Measurements from ENCODE around the gene WHRN. TPM values are rescaled to one million over a fixed set of nuclear protein-coding genes. Genes with fewer than 3 reads are reported as not detected.

Gene WHRN
- total and polyA plus RNA-seq, 2 of the 8 experiments (the other 6 are each of a cell fraction or from before 2014, with no cell fraction given): 4.4 to 7.7 TPM

DNA sequence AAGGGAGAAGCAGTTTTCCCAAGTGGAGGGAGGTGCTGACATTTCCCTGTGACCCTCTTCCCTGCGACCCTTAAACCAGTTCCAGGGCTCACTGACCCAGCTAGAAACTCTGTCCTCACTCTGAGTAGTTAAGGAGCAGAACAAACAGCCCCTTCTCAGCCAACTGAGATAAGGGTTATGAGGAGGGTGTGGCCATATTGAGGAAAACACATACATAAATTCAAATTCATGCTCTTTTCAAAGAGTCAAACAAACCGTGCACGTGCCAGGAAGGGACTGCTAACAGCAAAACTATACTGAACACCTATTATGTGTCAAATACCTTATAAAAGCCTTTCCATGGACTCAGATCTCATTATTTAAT is 112.5 kb downstream of the WHRN start:
- Histone ChIP-seq H3K56ac (replicated peaks; ENCODE audit: insufficient read length, low read depth, low read length) (no peak overlapping the region), H3K9me3 (ENCODE audit: insufficient read depth in 2 of 2, low read depth in 1 of 2, low read length in 1 of 2) (no peaks in the 10 kb centered on the region), H4K8ac (ENCODE audit: extremely low read depth, insufficient read depth, low read length) (no peak overlapping the region), H4K91ac (replicated peaks; ENCODE audit: insufficient read length, low read length) (peak overlapping the region; percentile 15), H3K4me3 (ENCODE audit: extremely low read depth in 1 of 4, insufficient read depth in 2 of 4, low read depth in 3 of 4, low read length in 4 of 4) (no peak overlapping the region), H4K5ac (ENCODE audit: insufficient read length, low read depth, low read length) (no peak overlapping the region), H3K23ac (ENCODE audit: insufficient read length) (no peak overlapping the region), H3K9ac (replicated peaks in 1 of 4; ENCODE audit: extremely low read depth in 1 of 4, low read depth in 3 of 4, low read length in 3 of 4) (no peak overlapping the region), H3K14ac (ENCODE audit: insufficient read length) (no peak overlapping the region), H2BK15ac (ENCODE audit: low read length) (no peak overlapping the region), H3K4ac (replicated peaks; ENCODE audit: insufficient read length, low read depth, low read length) (no peak overlapping the region), H2BK120ac (replicated peaks; ENCODE audit: low read depth, low read length) (no peak overlapping the region), H3K27me3 (replicated peaks in 1 of 4; ENCODE audit: control insufficient read depth in 3 of 4, extremely low read depth in 1 of 4, insufficient read depth in 3 of 4, low read length in 3 of 4) (no peaks in the 10 kb centered on the region; a peak in 1 of 7 replicates), H2AK5ac (ENCODE audit: low read depth, low read length) (no peak overlapping the region; the same call in 1 of the 2 replicates), H3K18ac (ENCODE audit: extremely low read depth, low read length) (no peak overlapping the region), H2AFZ (ENCODE audit: low read length) (no peak overlapping the region), H2BK12ac (ENCODE audit: low read depth, low read length) (0 out of 2 replicates have a peak overlapping the region, but pooled peaks have one; percentile 9), H2BK20ac (ENCODE audit: low read length) (no peak overlapping the region), H3K79me2 (ENCODE audit: control insufficient read depth in 1 of 2, insufficient read depth in 2 of 2, low read length in 2 of 2) (peaks cover 0 to 6% of the 10 kb centered on the region in 2 experiments; a peak in 1 of 4 replicates), H3K79me1 (ENCODE audit: low read depth, low read length) (no peaks in the 10 kb centered on the region), H2BK5ac (ENCODE audit: low read depth, low read length) (no peak overlapping the region), H3K23me2 (ENCODE audit: low read depth, low read length) (peaks cover 3% of the 10 kb centered on the region; the same call in 1 of the 2 replicates), H3K36me3 (ENCODE audit: control insufficient read depth in 2 of 4, insufficient read depth in 4 of 4, low read length in 3 of 4) (peaks cover 0 to 9% (median 1%) of the 10 kb centered on the region in 4 experiments; a peak in 2 of 8 replicates), H3K4me1 (replicated peaks in 1 of 4; ENCODE audit: control insufficient read depth in 3 of 4, insufficient read depth in 4 of 4, low read length in 3 of 4) (peaks cover 9 to 30% (median 18%) of the 10 kb centered on the region in 4 experiments), H4K20me1 (replicated peaks in 1 of 2; ENCODE audit: control insufficient read depth in 1 of 2, insufficient read depth in 2 of 2, low read length in 2 of 2) (peaks cover 0 to 1% of the 10 kb centered on the region in 2 experiments), H3K4me2 (ENCODE audit: insufficient read depth in 1 of 2, low read depth in 2 of 2, low read length in 2 of 2) (no peak overlapping the region), H3K27ac (ENCODE audit: low read depth, low read length) (no peak overlapping the region)
- ChIA-PET CTCF (ENCODE audit: partially characterized antibody) (interaction anchor here (1.0 to 2.4 kb wide), 7 partner anchors 11 to 174 kb away, joined by 3 to 8 read pairs (median 4); no protein-coding TSS in a partner anchor), POLR2A (ENCODE audit: partially characterized antibody) (interaction anchor here (0.7 to 5.5 kb wide), 2 partner anchors 8 to 18 kb away, joined by 3 to 38 read pairs; no protein-coding TSS in a partner anchor)
- FAIRE-seq: no peak
- TF ChIP-seq GTF2F1 (IDR thresholded peaks at IDR 0.05; ENCODE audit: borderline replicate concordance, low read depth, low read length): no peak
- TF ChIP-seq CBX8 (IDR thresholded peaks at IDR 0.05; ENCODE audit: borderline replicate concordance, low read depth, low read length): no peak
- DNase-seq (ENCODE audit: low read depth in 1 of 2, low spot score in 2 of 2): no peak
- WGBS, 2 experiments (ENCODE audit: extremely low coverage in 1 of 2, insufficient coverage in 1 of 2, insufficient read length in 1 of 2, insufficient replicate concordance in 2 of 2, low coverage in 1 of 2, low lambda C conversion rate in 2 of 2, missing lambda C conversion rate in 1 of 2): 88% methylated on average over 3 of the region's 3 CpGs; no CpG with 5 or more reads in 1 of the 2 experiments

Data from H1 (cell line).